OCI-LY7 (cell line): ENCODE data around the gene LCP2.

Experiments used
- CTCF ChIP-seq: fragments of 200-600 bp; sonication (generic); conservative IDR thresholded peaks from 2 replicates; pipeline ENCODE4 v1.5.1; 2014; ENCODE audit warnings: mild to moderate bottlenecking, antibody characterized with exemption, low read length, moderate library complexity, mixed read lengths
- EZH2phosphoT487 ChIP-seq: fragments of 200-600 bp; sonication (generic); IDR thresholded peaks from 2 replicates; pipeline ENCODE4 v1.6.1; 2018; ENCODE audit warnings: low read depth, borderline replicate concordance, mild to moderate bottlenecking, mixed run types, antibody characterized with exemption, low read length, moderate library complexity, mixed read lengths

- TF ChIP-seq CTCF (no peak), EZH2phosphoT487 (no peak)
Observed at GRCh38 chr5:170289121-170289520, 8.5 kb downstream of the LCP2 start.
